ENCODE measurements around the gene ACBD6. TPM values are rescaled to one million over a fixed set of nuclear protein-coding genes. Genes with fewer than 3 reads are reported as not detected.

Gene ACBD6
- total RNA-seq, 1 experiment from 2014 or later, result 136 TPM

DNA sequence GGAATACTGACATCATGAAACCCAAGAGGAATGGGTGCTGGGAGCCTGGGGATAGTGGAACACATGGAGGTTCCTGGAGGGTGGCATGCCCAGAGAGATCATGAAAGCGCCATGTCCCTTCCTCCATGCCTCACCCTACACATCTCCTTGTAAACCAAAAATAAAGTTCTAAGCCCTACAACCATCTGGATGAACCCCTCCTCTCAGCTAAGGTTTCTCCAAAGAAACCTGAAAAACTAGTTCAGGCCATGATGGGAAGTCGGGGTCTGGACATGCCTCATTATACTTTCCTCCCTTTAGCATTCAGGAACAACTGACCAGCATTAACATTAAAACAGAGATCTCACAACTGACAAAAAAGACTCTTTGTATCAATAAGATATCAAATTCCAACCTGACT lies 68.5 kb downstream of the ACBD6 start:
- peaks cover 14% of the 10 kb centered on the region for H3K4me1 Mint-ChIP-seq (ENCODE audit: insufficient read depth, unreplicated experiment)
- no peaks in the 10 kb centered on the region for H3K9me3 Mint-ChIP-seq (ENCODE audit: unreplicated experiment)
- no peak for DNase-seq (ENCODE audit: unreplicated experiment)
- ChIA-PET CTCF (interaction anchor here (2.3 kb wide), 1 partner anchor 48 kb away, joined by 8 read pairs; no protein-coding TSS in a partner anchor), POLR2A (interaction anchor here (0.7 kb wide), 1 partner anchor 13 kb away, joined by 4 read pairs; no protein-coding TSS in a partner anchor)
- no peaks in the 10 kb centered on the region for H3K27me3 Mint-ChIP-seq (ENCODE audit: insufficient read depth, unreplicated experiment)
- BruUV-seq (replicated peaks), result no TSS peak
- intact Hi-C loops (cut with micrococcal nuclease), result no loop called here
- no peak overlapping the region for H3K4me3 Mint-ChIP-seq (ENCODE audit: unreplicated experiment)
- peak overlapping the region; percentile 13 for H3K27ac Mint-ChIP-seq (ENCODE audit: low read depth, unreplicated experiment)
- TF ChIP-seq, protein P1, sequence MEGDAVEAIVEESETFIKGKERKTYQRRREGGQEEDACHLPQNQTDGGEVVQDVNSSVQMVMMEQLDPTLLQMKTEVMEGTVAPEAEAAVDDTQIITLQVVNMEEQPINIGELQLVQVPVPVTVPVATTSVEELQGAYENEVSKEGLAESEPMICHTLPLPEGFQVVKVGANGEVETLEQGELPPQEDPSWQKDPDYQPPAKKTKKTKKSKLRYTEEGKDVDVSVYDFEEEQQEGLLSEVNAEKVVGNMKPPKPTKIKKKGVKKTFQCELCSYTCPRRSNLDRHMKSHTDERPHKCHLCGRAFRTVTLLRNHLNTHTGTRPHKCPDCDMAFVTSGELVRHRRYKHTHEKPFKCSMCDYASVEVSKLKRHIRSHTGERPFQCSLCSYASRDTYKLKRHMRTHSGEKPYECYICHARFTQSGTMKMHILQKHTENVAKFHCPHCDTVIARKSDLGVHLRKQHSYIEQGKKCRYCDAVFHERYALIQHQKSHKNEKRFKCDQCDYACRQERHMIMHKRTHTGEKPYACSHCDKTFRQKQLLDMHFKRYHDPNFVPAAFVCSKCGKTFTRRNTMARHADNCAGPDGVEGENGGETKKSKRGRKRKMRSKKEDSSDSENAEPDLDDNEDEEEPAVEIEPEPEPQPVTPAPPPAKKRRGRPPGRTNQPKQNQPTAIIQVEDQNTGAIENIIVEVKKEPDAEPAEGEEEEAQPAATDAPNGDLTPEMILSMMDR (IDR thresholded peaks at IDR 0.05; ENCODE audit: unreplicated experiment), result no peak
- peaks cover 38% of the 10 kb centered on the region for H3K36me3 Mint-ChIP-seq (ENCODE audit: insufficient read depth, unreplicated experiment)

DNA sequence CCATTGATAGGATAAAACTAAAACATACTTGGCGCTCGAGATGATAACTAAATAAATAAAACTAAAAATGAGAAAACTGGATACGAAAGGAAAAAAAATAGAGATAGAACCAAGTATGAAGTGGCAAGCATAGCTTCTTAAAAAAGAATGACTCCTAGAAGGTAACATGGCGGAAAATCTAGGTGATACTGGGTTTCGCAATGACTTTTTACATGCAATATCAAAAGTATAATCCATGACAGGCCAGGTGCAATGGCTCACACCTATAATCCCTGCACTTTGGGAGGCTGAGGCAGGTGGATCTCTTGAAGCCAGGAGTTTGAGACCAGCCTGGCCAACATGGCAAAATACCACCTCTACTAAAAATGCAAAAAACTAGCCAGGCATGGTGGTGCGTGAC lies 70.7 kb downstream of the ACBD6 start:
- H3K9me3 Mint-ChIP-seq (ENCODE audit: unreplicated experiment), result no peaks in the 10 kb centered on the region
- no peak overlapping the region for H3K27ac Mint-ChIP-seq (ENCODE audit: low read depth, unreplicated experiment)
- H3K4me1 Mint-ChIP-seq (ENCODE audit: insufficient read depth, unreplicated experiment), result peaks cover 14% of the 10 kb centered on the region
- BruUV-seq (replicated peaks), result no TSS peak
- no peak for DNase-seq (ENCODE audit: unreplicated experiment)
- peaks cover 46% of the 10 kb centered on the region for H3K36me3 Mint-ChIP-seq (ENCODE audit: insufficient read depth, unreplicated experiment)
- intact Hi-C loops (cut with micrococcal nuclease), result no loop called here
- CTCF ChIA-PET, result no interaction called here
- POLR2A ChIA-PET, result interaction anchor here (1.0 kb wide), 1 partner anchor 32 kb away, joined by 3 read pairs; no protein-coding TSS in a partner anchor
- TF ChIP-seq, protein P1 (IDR thresholded peaks at IDR 0.05; ENCODE audit: unreplicated experiment), result no peak
- no peak overlapping the region for H3K4me3 Mint-ChIP-seq (ENCODE audit: unreplicated experiment)
- H3K27me3 Mint-ChIP-seq (ENCODE audit: insufficient read depth, unreplicated experiment), result no peaks in the 10 kb centered on the region

DNA sequence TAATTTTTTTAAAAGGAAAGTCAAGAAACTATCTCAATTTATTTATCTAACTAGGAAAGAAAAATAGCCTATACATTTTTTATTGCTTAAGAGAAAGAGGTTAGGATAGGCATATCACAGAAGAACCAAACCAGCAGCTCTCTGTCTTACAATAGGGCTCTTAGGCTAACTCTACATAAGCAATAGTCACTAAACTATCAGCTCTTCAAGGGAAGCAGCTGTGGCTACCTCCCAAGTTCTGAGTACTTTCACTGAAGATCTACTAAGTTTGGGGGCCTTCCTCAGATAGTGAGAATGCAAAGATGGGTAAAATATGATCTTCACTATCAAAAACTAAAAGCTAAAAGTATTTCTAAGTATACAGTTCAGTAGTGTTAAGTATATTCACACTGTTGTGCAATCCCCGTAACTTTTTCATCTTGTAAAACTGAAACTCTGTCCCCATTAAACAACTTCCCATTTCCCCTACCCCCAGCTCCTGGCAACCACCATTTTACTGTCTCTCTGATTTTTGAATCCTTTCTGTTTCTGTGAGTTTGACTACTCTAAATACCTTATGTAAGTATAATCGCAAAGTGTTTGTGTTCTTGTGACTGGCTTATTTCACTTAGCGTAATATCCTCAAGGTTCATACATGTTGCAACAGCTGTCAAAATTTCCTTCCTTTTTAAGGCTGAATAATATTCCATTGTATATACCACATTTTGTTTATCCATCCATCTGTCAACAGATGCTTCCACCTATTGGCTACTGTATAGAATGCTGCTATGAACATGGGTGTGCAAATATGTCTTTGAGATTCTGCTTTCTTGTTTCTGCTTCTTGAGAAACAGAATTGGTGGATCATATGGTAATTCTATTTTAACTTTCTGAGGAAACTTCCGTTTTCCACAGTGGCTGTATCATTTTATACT lies 73.3 kb downstream of the ACBD6 start:
- POLR2A ChIA-PET, result interaction anchor here (0.6 kb wide), 1 partner anchor 13 kb away, joined by 3 read pairs; no protein-coding TSS in a partner anchor
- peaks cover 22% of the 10 kb centered on the region for H3K36me3 Mint-ChIP-seq (ENCODE audit: insufficient read depth, unreplicated experiment)

DNA sequence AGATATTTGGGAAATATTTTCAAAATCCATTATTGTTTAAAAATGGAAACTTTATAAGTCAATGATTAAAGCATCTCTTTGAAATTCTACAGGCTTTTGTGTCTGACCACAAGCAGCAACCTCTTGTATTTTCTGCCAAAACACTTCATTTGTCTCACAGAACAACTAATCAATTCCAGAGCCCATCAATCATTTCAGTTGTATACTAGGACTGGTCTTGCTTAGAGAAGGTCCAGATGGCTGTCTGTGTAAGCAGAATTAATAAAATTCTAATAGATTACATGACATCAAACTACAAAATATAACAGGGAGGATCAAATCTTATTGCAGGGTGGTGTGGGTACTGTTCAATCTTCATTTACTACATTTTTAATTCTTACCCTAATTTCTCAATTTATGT lies 76.4 kb downstream of the ACBD6 start:
- ChIA-PET POLR2A (interaction anchor here (0.9 to 1.1 kb wide), 2 partner anchors 10 to 13 kb away, joined by 3 read pairs; no protein-coding TSS in a partner anchor), CTCF (interaction anchor here (1.1 to 2.5 kb wide), 3 partner anchors 10 to 48 kb away, joined by 3 to 13 read pairs (median 3); no protein-coding TSS in a partner anchor)
- H3K4me3 Mint-ChIP-seq (ENCODE audit: unreplicated experiment), result no peak overlapping the region
- TF ChIP-seq, protein P1 (IDR thresholded peaks at IDR 0.05; ENCODE audit: unreplicated experiment), result no peak
- peaks cover 40% of the 10 kb centered on the region for H3K36me3 Mint-ChIP-seq (ENCODE audit: insufficient read depth, unreplicated experiment)
- peaks cover 6% of the 10 kb centered on the region for H3K4me1 Mint-ChIP-seq (ENCODE audit: insufficient read depth, unreplicated experiment)
- H3K9me3 Mint-ChIP-seq (ENCODE audit: unreplicated experiment), result peaks cover 9% of the 10 kb centered on the region
- no TSS peak for BruUV-seq (replicated peaks)
- H3K27me3 Mint-ChIP-seq (ENCODE audit: insufficient read depth, unreplicated experiment), result no peaks in the 10 kb centered on the region
- no peak overlapping the region for H3K27ac Mint-ChIP-seq (ENCODE audit: low read depth, unreplicated experiment)
- intact Hi-C loops (cut with micrococcal nuclease), result no loop called here
- no peak for DNase-seq (ENCODE audit: unreplicated experiment)

More for the DNA sequence above, 73.3 kb downstream of the ACBD6 start:
- TSS peak; percentile 13 for BruUV-seq (replicated peaks)
- TF ChIP-seq, protein P1 (IDR thresholded peaks at IDR 0.05; ENCODE audit: unreplicated experiment), result no peak
- no peak for DNase-seq (ENCODE audit: unreplicated experiment)
- Mint-ChIP-seq H3K4me3 (ENCODE audit: unreplicated experiment) (no peak overlapping the region), H3K27ac (ENCODE audit: low read depth, unreplicated experiment) (no peak overlapping the region), H3K27me3 (ENCODE audit: insufficient read depth, unreplicated experiment) (no peaks in the 10 kb centered on the region), H3K9me3 (ENCODE audit: unreplicated experiment) (no peaks in the 10 kb centered on the region), H3K4me1 (ENCODE audit: insufficient read depth, unreplicated experiment) (peaks cover 17% of the 10 kb centered on the region)
- intact Hi-C loops (cut with micrococcal nuclease), result no loop called here
- CTCF ChIA-PET, result interaction anchor here (0.5 to 1.1 kb wide), 9 partner anchors 11 to 1694 kb away, joined by 3 to 4 read pairs (median 3); no protein-coding TSS in a partner anchor
